ENCODE data around the gene ISG20L2. TPM values are rescaled to one million over a fixed set of nuclear protein-coding genes. Genes with fewer than 3 reads are reported as not detected.

Gene ISG20L2
- total and polyA plus RNA-seq, 5 donors from 2014 or later, result 15.8 to 76.7 (median 17.7) TPM

- Histone ChIP-seq H3K4me1 (ENCODE audit: control insufficient read depth, insufficient read depth, low read length, poor library complexity, severe bottlenecking) (no peaks in the 10 kb centered on the region), H3K9me3 (ENCODE audit: control insufficient read depth in 2 of 2, low read length in 2 of 2) (no peaks in the 10 kb centered on the region), H3K27me3 (ENCODE audit: control insufficient read depth, insufficient read depth, low read length) (no peaks in the 10 kb centered on the region), H3K36me3 (ENCODE audit: control insufficient read depth, insufficient read depth, low read length) (peaks cover 8% of the 10 kb centered on the region), H3K27ac (ENCODE audit: insufficient read depth, low read length, poor library complexity, severe bottlenecking) (no peak overlapping the region), H3K4me3 (ENCODE audit: low read depth, low read length) (no peak overlapping the region)
- Mint-ChIP-seq H3K36me3 (peaks cover 15% of the 10 kb centered on the region), H3K4me1 (peaks cover 3 to 24% (median 4%) of the 10 kb centered on the region in 4 donors), H3K4me3 (peak overlapping the region in 1 of 4 donors; percentile 38), H3K9me3 (no peaks in the 10 kb centered on the region), H3K27ac (peak overlapping the region in 1 of 3 donors; percentile 53), H3K27me3 (no peaks in the 10 kb centered on the region)
- ATAC-seq (ENCODE audit: low read depth in 2 of 2) (no peak), DNase-seq (no peak)
Observed at GRCh38 chr1:156714830-156715229, 13.7 kb downstream of the ISG20L2 start.

- ATAC-seq (ENCODE audit: low read depth in 2 of 2) (no peak), DNase-seq (no peak)
- Histone ChIP-seq H3K9me3 (ENCODE audit: control insufficient read depth in 2 of 2, low read length in 2 of 2) (no peaks in the 10 kb centered on the region), H3K27me3 (ENCODE audit: control insufficient read depth, insufficient read depth, low read length) (no peaks in the 10 kb centered on the region), H3K4me3 (ENCODE audit: low read depth, low read length) (no peak overlapping the region), H3K36me3 (ENCODE audit: control insufficient read depth, insufficient read depth, low read length) (peaks cover 4% of the 10 kb centered on the region), H3K4me1 (ENCODE audit: control insufficient read depth, insufficient read depth, low read length, poor library complexity, severe bottlenecking) (no peaks in the 10 kb centered on the region), H3K27ac (ENCODE audit: insufficient read depth, low read length, poor library complexity, severe bottlenecking) (no peak overlapping the region)
- Mint-ChIP-seq H3K36me3 (peaks cover 15% of the 10 kb centered on the region), H3K9me3 (no peaks in the 10 kb centered on the region), H3K27ac (no peak overlapping the region), H3K27me3 (peaks cover 6% of the 10 kb centered on the region), H3K4me1 (peaks cover 3 to 32% (median 6%) of the 10 kb centered on the region in 4 donors), H3K4me3 (no peak overlapping the region)
Observed at GRCh38 chr1:156712626-156713025, 15.9 kb downstream of the ISG20L2 start.

GRCh38 chr1:156711011-156711817, 17.4 kb downstream of the ISG20L2 start:
- Mint-ChIP-seq H3K4me1 (peaks cover 4 to 34% (median 12%) of the 10 kb centered on the region in 4 donors), H3K4me3 (no peak overlapping the region), H3K9me3 (no peaks in the 10 kb centered on the region), H3K36me3 (peaks cover 9% of the 10 kb centered on the region), H3K27me3 (peaks cover 11% of the 10 kb centered on the region), H3K27ac (no peak overlapping the region)
- DNase-seq (no peak), ATAC-seq (ENCODE audit: low read depth in 2 of 2) (no peak)
- no peaks in the 10 kb centered on the region for H3K36me3 ChIP-seq (ENCODE audit: control insufficient read depth, insufficient read depth, low read length)
- H3K27ac ChIP-seq (ENCODE audit: insufficient read depth, low read length, poor library complexity, severe bottlenecking), result no peak overlapping the region
- no peak overlapping the region for H3K4me3 ChIP-seq (ENCODE audit: low read depth, low read length)
- H3K27me3 ChIP-seq (ENCODE audit: control insufficient read depth, insufficient read depth, low read length), result no peaks in the 10 kb centered on the region
- H3K4me1 ChIP-seq (ENCODE audit: control insufficient read depth, insufficient read depth, low read length, poor library complexity, severe bottlenecking), result peaks cover 12% of the 10 kb centered on the region
- no peaks in the 10 kb centered on the region for H3K9me3 ChIP-seq (ENCODE audit: control insufficient read depth in 2 of 2, low read length in 2 of 2)

GRCh38 chr1:156709757-156710489, 18.6 kb downstream of the ISG20L2 start:
- Mint-ChIP-seq H3K27me3 (peaks cover 17% of the 10 kb centered on the region), H3K36me3 (no peaks in the 10 kb centered on the region), H3K27ac (peak overlapping the region in 2 of 3 donors; percentile 28 to 74), H3K4me3 (peak overlapping the region in 2 of 4 donors; percentile 32 to 76), H3K4me1 (peaks cover 0 to 30% (median 16%) of the 10 kb centered on the region in 4 donors), H3K9me3 (no peaks in the 10 kb centered on the region)
- Histone ChIP-seq H3K27me3 (ENCODE audit: control insufficient read depth, insufficient read depth, low read length) (no peaks in the 10 kb centered on the region), H3K4me3 (ENCODE audit: low read depth, low read length) (no peak overlapping the region), H3K4me1 (ENCODE audit: control insufficient read depth, insufficient read depth, low read length, poor library complexity, severe bottlenecking) (peaks cover 25% of the 10 kb centered on the region), H3K27ac (ENCODE audit: insufficient read depth, low read length, poor library complexity, severe bottlenecking) (no peak overlapping the region), H3K36me3 (ENCODE audit: control insufficient read depth, insufficient read depth, low read length) (no peaks in the 10 kb centered on the region), H3K9me3 (ENCODE audit: control insufficient read depth in 2 of 2, low read length in 2 of 2) (no peaks in the 10 kb centered on the region)
- ATAC-seq (ENCODE audit: low read depth in 2 of 2) (no peak), DNase-seq (no peak)

- no peak for ATAC-seq (ENCODE audit: low read depth in 2 of 2)
- peak overlapping the region in 2 of 3 donors; percentile 28 to 74 for H3K27ac Mint-ChIP-seq
Observed at GRCh38 chr1:156709031-156709430, 19.5 kb downstream of the ISG20L2 start.

GRCh38 chr1:156708218-156708661, 20.3 kb downstream of the ISG20L2 start:
- ATAC-seq (ENCODE audit: low read depth in 2 of 2) (no peak), DNase-seq (no peak)
- Mint-ChIP-seq H3K27me3 (peaks cover 31% of the 10 kb centered on the region), H3K4me3 (peak overlapping the region in 2 of 4 donors; percentile 69 to 80), H3K36me3 (no peaks in the 10 kb centered on the region), H3K4me1 (peaks cover 0 to 39% (median 17%) of the 10 kb centered on the region in 4 donors), H3K9me3 (no peaks in the 10 kb centered on the region), H3K27ac (peak overlapping the region in 2 of 3 donors; percentile 74 to 80)
- Histone ChIP-seq H3K9me3 (ENCODE audit: control insufficient read depth in 2 of 2, low read length in 2 of 2) (no peaks in the 10 kb centered on the region), H3K27me3 (ENCODE audit: control insufficient read depth, insufficient read depth, low read length) (peaks cover 9% of the 10 kb centered on the region), H3K27ac (ENCODE audit: insufficient read depth, low read length, poor library complexity, severe bottlenecking) (no peak overlapping the region), H3K4me3 (ENCODE audit: low read depth, low read length) (no peak overlapping the region), H3K4me1 (ENCODE audit: control insufficient read depth, insufficient read depth, low read length, poor library complexity, severe bottlenecking) (peaks cover 31% of the 10 kb centered on the region), H3K36me3 (ENCODE audit: control insufficient read depth, insufficient read depth, low read length) (no peaks in the 10 kb centered on the region)

More at GRCh38 chr1:156709031-156709430, 19.5 kb downstream of the ISG20L2 start:
- H3K27me3 ChIP-seq (ENCODE audit: control insufficient read depth, insufficient read depth, low read length), result peaks cover 6% of the 10 kb centered on the region
- Mint-ChIP-seq H3K4me1 (peaks cover 0 to 36% (median 17%) of the 10 kb centered on the region in 4 donors), H3K9me3 (no peaks in the 10 kb centered on the region), H3K27me3 (peaks cover 24% of the 10 kb centered on the region), H3K36me3 (no peaks in the 10 kb centered on the region), H3K4me3 (peak overlapping the region in 2 of 4 donors; percentile 36 to 69)
- no peaks in the 10 kb centered on the region for H3K9me3 ChIP-seq (ENCODE audit: control insufficient read depth in 2 of 2, low read length in 2 of 2)
- DNase-seq, result no peak
- peaks cover 31% of the 10 kb centered on the region for H3K4me1 ChIP-seq (ENCODE audit: control insufficient read depth, insufficient read depth, low read length, poor library complexity, severe bottlenecking)
- no peak overlapping the region for H3K27ac ChIP-seq (ENCODE audit: insufficient read depth, low read length, poor library complexity, severe bottlenecking)
- H3K4me3 ChIP-seq (ENCODE audit: low read depth, low read length), result no peak overlapping the region
- no peaks in the 10 kb centered on the region for H3K36me3 ChIP-seq (ENCODE audit: control insufficient read depth, insufficient read depth, low read length)

- Histone ChIP-seq H3K4me1 (ENCODE audit: control insufficient read depth, insufficient read depth, low read length, poor library complexity, severe bottlenecking) (peaks cover 31% of the 10 kb centered on the region), H3K27ac (ENCODE audit: insufficient read depth, low read length, poor library complexity, severe bottlenecking) (no peak overlapping the region), H3K4me3 (ENCODE audit: low read depth, low read length) (no peak overlapping the region), H3K27me3 (ENCODE audit: control insufficient read depth, insufficient read depth, low read length) (peaks cover 9% of the 10 kb centered on the region), H3K9me3 (ENCODE audit: control insufficient read depth in 2 of 2, low read length in 2 of 2) (no peaks in the 10 kb centered on the region), H3K36me3 (ENCODE audit: control insufficient read depth, insufficient read depth, low read length) (no peaks in the 10 kb centered on the region)
- DNase-seq, result no peak
- ATAC-seq (ENCODE audit: low read depth in 2 of 2), result no peak
- peak overlapping the region in 2 of 3 donors; percentile 74 to 94 for H3K27ac Mint-ChIP-seq
- H3K9me3 Mint-ChIP-seq, result no peaks in the 10 kb centered on the region
- peak overlapping the region; percentile 80 to 88 (median 84) for H3K4me3 Mint-ChIP-seq
- peaks cover 38% of the 10 kb centered on the region for H3K27me3 Mint-ChIP-seq
- H3K36me3 Mint-ChIP-seq, result no peaks in the 10 kb centered on the region
- peaks cover 0 to 39% (median 17%) of the 10 kb centered on the region in 4 donors for H3K4me1 Mint-ChIP-seq
Observed at GRCh38 chr1:156707417-156708217, 20.9 kb downstream of the ISG20L2 start.

All from CD4-positive, CD25-positive, alpha-beta regulatory T cell (primary cell).